ENCODE results near the gene C6orf132. TPM values are rescaled to one million over a fixed set of nuclear protein-coding genes. Genes with fewer than 3 reads are reported as not detected.

The C6orf132 gene
- total RNA-seq, 1 donor from 2014 or later, result 13.5 TPM

- peaks cover under 1% of the 10 kb centered on the region for H3K4me1 ChIP-seq
- no peak for DNase-seq
Observed at GRCh38 chr6:42133926-42134325, 8.5 kb downstream of the C6orf132 start.

GRCh38 chr6:42131531-42131930 lies 10.9 kb downstream of the C6orf132 start:
- ATAC-seq, result no peak
- no peak overlapping the region for H3K27ac ChIP-seq
- peaks cover 14% of the 10 kb centered on the region for H3K36me3 ChIP-seq
- intact Hi-C loops (cut with DNase I), result no loop called here
- no peak for DNase-seq
- TF ChIP-seq CTCF (IDR thresholded peaks at IDR 0.05), result no peak
- H3K4me3 ChIP-seq, result no peak overlapping the region
- H3K4me1 ChIP-seq, result no peaks in the 10 kb centered on the region
- no peaks in the 10 kb centered on the region for H3K9me3 ChIP-seq
- H3K27me3 ChIP-seq (ENCODE audit: low read depth), result no peaks in the 10 kb centered on the region

More at GRCh38 chr6:42133926-42134325, 8.5 kb downstream of the C6orf132 start:
- no peaks in the 10 kb centered on the region for H3K36me3 ChIP-seq
- ATAC-seq, result no peak
- intact Hi-C loops (cut with DNase I), result no loop called here
- no peaks in the 10 kb centered on the region for H3K9me3 ChIP-seq
- H3K4me3 ChIP-seq, result no peak overlapping the region
- H3K27ac ChIP-seq, result no peak overlapping the region
- no peak for TF ChIP-seq CTCF (IDR thresholded peaks at IDR 0.05)
- no peaks in the 10 kb centered on the region for H3K27me3 ChIP-seq (ENCODE audit: low read depth)

- no peak overlapping the region for H3K27ac ChIP-seq
- peaks cover 19% of the 10 kb centered on the region for H3K36me3 ChIP-seq
- no peak overlapping the region for H3K4me3 ChIP-seq
- no peaks in the 10 kb centered on the region for H3K9me3 ChIP-seq
- intact Hi-C loops (cut with DNase I), result no loop called here
- H3K4me1 ChIP-seq, result no peaks in the 10 kb centered on the region
- DNase-seq, result no peak
- ATAC-seq, result no peak
- TF ChIP-seq CTCF (IDR thresholded peaks at IDR 0.05), result no peak
- H3K27me3 ChIP-seq (ENCODE audit: low read depth), result no peaks in the 10 kb centered on the region
Observed at GRCh38 chr6:42129360-42129676, 13.1 kb downstream of the C6orf132 start.

GRCh38 chr6:42128460-42129359 lies 13.7 kb downstream of the C6orf132 start:
- Histone ChIP-seq H3K9me3 (no peaks in the 10 kb centered on the region), H3K4me3 (no peak overlapping the region), H3K27me3 (ENCODE audit: low read depth) (no peaks in the 10 kb centered on the region), H3K36me3 (peaks cover 19% of the 10 kb centered on the region), H3K4me1 (peaks cover 5% of the 10 kb centered on the region), H3K27ac (no peak overlapping the region)
- intact Hi-C loops (cut with DNase I), result no loop called here
- no peak for DNase-seq
- no peak for TF ChIP-seq CTCF (IDR thresholded peaks at IDR 0.05)
- peak in 1 of 2 donors; percentile 72 for ATAC-seq

- intact Hi-C loops (cut with DNase I), result no loop called here
- peaks cover 12% of the 10 kb centered on the region for H3K4me1 ChIP-seq
Observed at GRCh38 chr6:42125663-42126062, 16.8 kb downstream of the C6orf132 start.

More at GRCh38 chr6:42125663-42126062, 16.8 kb downstream of the C6orf132 start:
- Histone ChIP-seq H3K27me3 (ENCODE audit: low read depth) (no peaks in the 10 kb centered on the region), H3K36me3 (peaks cover 19% of the 10 kb centered on the region), H3K27ac (no peak overlapping the region), H3K9me3 (no peaks in the 10 kb centered on the region), H3K4me3 (no peak overlapping the region)
- no peak for DNase-seq
- no peak for TF ChIP-seq CTCF (IDR thresholded peaks at IDR 0.05)
- ATAC-seq, result no peak

Data from lower lobe of right lung (tissue), 2 donors.